ENCODE results near the gene LIN54.
A peak's percentile ranks its signal among the peaks of the same experiment; 100 is the strongest.
"Not testable (repeated sequence)": the region's sequence is repeated elsewhere in the genome, so short reads cannot be mapped to it uniquely, and the experiment has no call there.

Gene LIN54

GRCh38 chr4:83013420-83013867 is 2.8 kb upstream of the LIN54 start:
- intact Hi-C loops (cut with DNase I), result loop anchor here (1.0 to 10.0 kb wide), 5 partner anchors 22 to 641 kb away; partner anchors contain the start of genes COPS4, HNRNPD and THAP9
- no peak for DNase-seq

- peak; percentile 96 to 100 (median 97) for DNase-seq
- intact Hi-C loops (cut with DNase I), result loop anchor here (1.0 to 10.0 kb wide), 5 partner anchors 22 to 641 kb away; partner anchors contain the start of genes COPS4, HNRNPD and THAP9
Measured at GRCh38 chr4:83012687-83013419, 2.2 kb upstream of the LIN54 start.

- DNase-seq, result peak; percentile 16 to 86 (median 32)
- intact Hi-C loops (cut with DNase I), result loop anchor here (2.0 to 10.0 kb wide), 4 partner anchors 95 to 640 kb away; partner anchors contain the start of genes HNRNPD and THAP9
Measured at GRCh38 chr4:83012200-83012686, 1.6 kb upstream of the LIN54 start.

- intact Hi-C loops (cut with DNase I), result loop anchor here (2.0 to 10.0 kb wide), 4 partner anchors 94 to 639 kb away; partner anchors contain the start of genes HNRNPD and THAP9
- DNase-seq, result no peak
Measured at GRCh38 chr4:83011689-83012199, 1.1 kb upstream of the LIN54 start.

- no peak for DNase-seq
- intact Hi-C loops (cut with DNase I), result loop anchor here (5.0 to 10.0 kb wide), 3 partner anchors 93 to 638 kb away; partner anchors contain the start of gene HNRNPD
Measured at GRCh38 chr4:83010111-83010521, 507 bp downstream of the LIN54 start.

- intact Hi-C loops (cut with DNase I), result loop anchor here (10.0 kb wide), 1 partner anchor 575 kb away; the partner anchor contains the start of genes ENOPH1 and HNRNPDL
- no peak for DNase-seq
Measured at GRCh38 chr4:83009529-83009928, 1.1 kb downstream of the LIN54 start.

DNA sequence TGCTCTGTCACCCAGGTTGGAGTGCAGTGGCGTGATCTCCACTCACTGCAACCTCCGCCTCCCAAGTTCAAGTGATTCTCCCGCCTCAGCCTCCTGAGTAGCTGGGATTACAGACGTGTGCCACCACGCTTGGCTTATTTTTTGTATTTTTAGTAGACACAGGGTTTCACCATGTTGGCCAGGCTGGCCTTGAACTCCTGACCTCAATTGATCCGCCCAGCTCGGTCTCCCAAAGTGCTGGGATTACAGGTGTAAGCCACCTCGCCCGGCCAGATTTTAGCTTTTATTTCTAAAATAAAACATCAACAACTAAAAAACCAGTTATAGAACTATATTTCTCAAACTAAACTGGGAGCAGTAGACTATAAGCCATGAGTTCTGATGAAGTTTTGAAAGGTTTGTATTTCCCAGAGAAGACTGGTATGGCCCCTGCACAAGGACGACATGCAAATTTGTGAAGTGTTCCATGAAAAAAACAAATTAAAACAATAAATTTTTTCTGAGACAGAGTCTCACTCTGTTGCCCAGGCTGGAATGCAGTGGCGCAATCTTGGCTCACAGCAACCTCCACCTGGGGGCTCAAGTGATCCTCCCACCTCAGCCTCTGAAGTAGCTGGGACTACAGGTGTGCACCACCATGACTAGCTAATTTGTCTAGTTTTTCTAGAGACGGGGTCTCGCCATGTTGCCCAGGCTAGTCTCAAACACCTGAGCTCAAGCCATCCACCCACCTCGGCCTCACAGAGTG is 7.4 kb downstream of the LIN54 start:
- peak in 1 of 10 donors; percentile 37 for DNase-seq
- intact Hi-C loops (cut with DNase I), result loop anchor here (10.0 kb wide), 1 partner anchor 568 kb away; the partner anchor contains the start of genes ENOPH1 and HNRNPDL

DNA sequence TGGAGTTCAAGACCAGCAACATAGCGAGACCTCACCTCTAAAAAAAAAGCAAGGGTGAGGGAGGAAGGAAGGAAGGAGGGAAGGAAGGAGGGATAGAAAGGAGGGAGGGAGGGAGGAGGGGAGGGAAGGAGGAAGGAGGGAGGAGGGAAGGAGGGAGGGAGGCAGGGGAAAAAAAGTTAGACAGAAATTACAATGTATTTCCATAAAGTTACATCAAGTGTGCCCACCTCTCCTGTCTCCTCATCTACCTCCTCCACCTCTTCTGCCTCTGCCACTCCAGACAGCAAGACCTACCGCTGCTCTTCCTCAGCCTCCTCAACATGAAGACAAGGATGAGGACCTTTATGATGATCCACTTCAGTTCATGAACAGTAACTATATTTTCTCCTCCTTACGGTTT is 8.3 kb downstream of the LIN54 start:
- no peak for DNase-seq
- intact Hi-C loops (cut with DNase I), result loop anchor here (10.0 kb wide), 1 partner anchor 568 kb away; the partner anchor contains the start of genes ENOPH1 and HNRNPDL

DNA sequence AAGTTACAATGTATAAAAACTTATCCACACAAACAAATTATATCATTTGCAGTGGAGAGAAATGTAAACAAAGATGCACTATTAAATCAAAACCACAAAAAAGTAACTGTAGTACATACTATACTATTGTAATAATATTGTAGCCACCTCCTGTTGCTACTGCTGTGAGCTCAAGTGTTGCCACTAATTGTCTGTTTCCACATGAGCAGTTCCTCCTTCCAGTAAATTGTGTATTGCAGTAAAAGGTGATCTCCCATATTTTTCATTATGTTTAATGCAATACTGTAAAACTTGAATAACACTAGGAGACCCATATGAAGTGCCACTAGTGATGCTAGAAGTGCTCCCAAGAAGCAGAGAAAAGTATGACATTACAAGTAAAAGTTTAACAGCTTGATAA is 11.7 kb downstream of the LIN54 start:
- intact Hi-C loops (cut with DNase I), result no loop called here
- no peak for DNase-seq

GRCh38 chr4:82994834-82995233 is 15.8 kb downstream of the LIN54 start:
- DNase-seq, result no peak
- intact Hi-C loops (cut with DNase I), result no loop called here

DNA sequence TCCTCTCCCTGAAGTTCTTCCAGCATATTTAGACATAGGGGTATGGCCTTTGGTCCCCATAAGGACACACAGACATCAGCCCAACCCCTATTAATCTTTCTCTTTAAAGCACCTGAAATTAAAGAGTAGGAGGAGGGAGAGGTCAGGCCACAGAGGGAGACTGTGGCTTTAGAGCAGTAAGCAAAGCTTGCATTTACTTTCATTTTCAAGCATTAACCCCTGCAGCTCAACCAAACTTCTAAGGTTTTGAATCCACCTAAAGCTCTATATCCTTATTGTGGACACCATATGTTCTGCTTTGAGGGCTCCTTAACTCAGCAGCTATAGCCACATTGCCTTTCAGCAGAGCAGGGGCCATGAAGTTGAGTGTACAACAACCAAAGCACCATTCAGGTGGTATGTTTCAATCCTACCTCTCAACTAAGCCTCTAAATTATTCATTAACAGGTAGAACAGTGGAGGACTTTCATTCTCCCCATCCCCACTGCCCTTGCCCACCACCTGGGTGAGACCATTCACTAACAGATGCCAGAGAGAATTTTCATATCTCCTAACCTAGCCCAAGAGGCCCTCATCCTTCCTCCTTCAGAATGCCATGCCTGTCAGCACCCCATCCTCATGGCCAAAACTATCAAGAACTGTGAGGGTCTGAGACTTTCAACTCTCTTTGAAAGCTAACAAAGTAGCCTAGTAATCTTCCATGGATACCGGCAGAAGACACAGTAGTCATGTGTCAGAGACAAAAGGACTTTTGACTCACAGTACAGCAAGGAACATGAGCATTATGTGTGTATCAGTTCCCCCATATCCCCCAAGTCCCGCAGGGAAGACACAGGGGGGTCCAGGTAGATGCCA is 20.8 kb downstream of the LIN54 start:
- intact Hi-C loops (cut with DNase I), result no loop called here
- no peak for DNase-seq

- intact Hi-C loops (cut with DNase I), result no loop called here
- DNase-seq, result no peak
Measured at GRCh38 chr4:82988323-82988832, 22.2 kb downstream of the LIN54 start.

- intact Hi-C loops (cut with DNase I), result not testable (repeated sequence)
Measured at GRCh38 chr4:82987519-82987918, 23.1 kb downstream of the LIN54 start.

GRCh38 chr4:82984459-82984858 is 26.2 kb downstream of the LIN54 start:
- no peak for DNase-seq
- intact Hi-C loops (cut with DNase I), result no loop called here

More at GRCh38 chr4:82987519-82987918, 23.1 kb downstream of the LIN54 start:
- not testable (repeated sequence) for DNase-seq

DNA sequence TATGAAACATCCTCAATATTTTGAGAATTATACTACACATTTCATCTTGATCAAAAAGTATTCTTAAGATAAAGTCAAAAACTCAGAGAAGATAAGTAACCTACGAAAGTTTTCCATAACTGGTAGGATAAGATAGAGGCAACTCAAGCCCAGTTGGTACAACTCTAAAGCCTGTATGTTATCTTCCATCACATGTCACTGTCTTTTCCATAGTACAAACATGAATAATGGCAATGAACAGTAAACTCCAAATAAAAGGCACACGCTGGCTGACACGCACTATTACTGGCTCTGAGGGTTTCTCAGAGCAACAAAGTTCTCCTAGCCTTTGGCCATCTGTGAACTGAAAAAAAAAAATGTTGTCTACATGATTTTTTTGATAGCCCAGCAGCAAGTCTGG is 27.2 kb downstream of the LIN54 start:
- intact Hi-C loops (cut with DNase I), result loop anchor here (2.0 kb wide), 1 partner anchor 67 kb away; no protein-coding TSS in a partner anchor
- DNase-seq, result no peak

DNA sequence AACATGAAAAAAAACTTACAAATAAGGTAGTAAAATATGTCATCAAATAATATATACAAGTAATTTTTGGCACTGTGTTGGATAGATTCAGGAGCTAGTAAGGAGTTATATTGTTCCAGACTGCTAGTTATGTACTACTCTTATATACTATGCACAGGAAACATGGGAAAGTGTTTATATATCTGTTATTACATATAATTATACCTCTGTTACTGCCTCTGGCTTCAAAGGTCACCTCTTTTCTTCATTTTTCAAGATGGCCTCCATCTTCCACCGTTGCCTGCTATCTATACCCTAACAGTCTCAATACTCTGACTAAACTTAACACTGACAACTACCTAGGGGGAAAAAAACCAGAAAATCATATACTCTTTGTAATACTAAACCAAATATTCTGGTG is 29.5 kb downstream of the LIN54 start:
- intact Hi-C loops (cut with DNase I), result no loop called here
- no peak for DNase-seq

DNA sequence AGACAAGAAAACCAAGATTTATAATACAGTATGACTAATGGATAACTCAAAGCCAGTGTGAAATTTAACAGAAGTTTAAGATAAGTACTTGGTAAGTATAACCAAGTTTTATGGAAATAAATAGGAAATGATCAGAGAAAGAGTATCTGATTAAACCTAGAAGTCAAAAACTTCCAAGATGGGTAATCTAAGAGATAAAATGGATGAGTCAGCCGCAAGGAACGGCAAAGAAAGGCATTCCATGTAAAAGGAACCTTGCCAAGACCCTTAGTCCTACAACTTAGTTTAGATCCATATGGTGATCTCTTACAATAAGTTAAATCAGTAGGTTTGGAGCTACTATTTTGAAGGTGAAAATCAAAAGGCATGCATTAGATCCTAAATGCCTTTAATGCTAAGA is 34.8 kb downstream of the LIN54 start:
- no peak for DNase-seq
- intact Hi-C loops (cut with DNase I), result no loop called here

GRCh38 chr4:82969414-82969813 is 41.2 kb downstream of the LIN54 start:
- intact Hi-C loops (cut with DNase I), result no loop called here
- DNase-seq, result no peak

DNA sequence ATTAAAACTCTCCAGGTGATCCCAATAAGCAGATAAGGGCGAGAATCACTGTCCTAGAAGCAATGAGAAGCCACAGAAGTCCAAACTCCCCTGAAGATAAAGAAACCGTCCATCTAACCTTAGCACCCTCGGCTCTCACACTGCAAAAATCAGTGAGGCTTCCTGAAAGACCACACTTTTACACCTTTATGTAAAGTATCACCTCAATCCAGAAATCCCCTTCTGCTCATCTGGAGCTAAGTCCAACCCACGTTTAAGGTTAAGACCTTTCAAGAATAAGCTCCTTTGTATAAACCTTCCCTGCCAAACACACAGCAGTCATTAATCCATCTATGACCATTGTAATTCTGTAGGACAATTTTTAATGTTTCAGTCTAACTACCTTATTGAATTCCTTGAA is 41.7 kb downstream of the LIN54 start:
- intact Hi-C loops (cut with DNase I), result no loop called here
- DNase-seq, result no peak
